Stimulated activated CD8-positive, alpha-beta memory T cell treated with anti-CD3 and anti-CD28 coated beads, Interleukin-4, amount 100 ng/mL, for 24 hours (primary cell): Measurements from ENCODE around the gene CDC14B.

Experiments used
- DNase-seq: peaks from one replicate; pipeline ENCODE4 v3.0.0-alpha.2; 2020; ENCODE audit warnings: low read depth

Gene CDC14B

DNA sequence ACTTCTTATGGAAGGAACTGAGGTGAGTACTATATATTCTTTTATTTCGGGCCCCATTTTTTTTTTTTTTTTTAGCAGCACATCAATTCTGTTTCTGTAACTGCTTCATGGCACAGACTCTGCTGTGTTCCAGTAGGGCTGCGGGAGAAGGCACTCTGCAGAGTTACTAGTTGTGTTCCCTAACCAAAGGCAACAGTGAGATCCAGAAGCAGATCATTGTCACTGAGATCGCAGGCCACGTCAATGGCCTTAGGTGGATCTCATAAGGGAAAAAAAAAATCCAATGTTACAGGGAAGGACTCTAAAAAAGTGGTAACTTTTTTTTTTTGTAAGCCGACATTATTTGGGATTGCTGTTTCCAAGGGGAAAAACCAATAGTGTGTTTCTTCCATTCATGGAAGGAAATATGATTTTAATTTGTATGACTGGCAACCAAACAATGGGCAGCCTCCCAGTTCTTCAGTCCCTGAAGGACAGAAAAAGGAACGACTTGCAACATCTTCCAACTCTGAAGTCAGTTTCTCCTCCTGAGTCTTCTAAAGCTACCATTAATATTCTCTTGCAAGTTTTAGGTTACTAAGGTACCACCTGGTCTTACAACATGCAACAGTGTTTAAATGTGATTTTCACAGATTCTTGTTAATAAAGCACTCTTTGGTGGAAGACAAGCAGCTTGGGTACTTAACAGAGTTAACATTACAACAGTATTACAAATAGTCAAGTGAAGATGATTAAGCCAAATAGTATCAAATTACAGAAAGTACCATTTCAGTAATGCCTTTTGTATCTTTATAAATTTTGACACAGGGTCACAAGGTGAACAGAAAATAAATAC, 116.9 kb downstream of the CDC14B start:
- no peak for DNase-seq

DNA sequence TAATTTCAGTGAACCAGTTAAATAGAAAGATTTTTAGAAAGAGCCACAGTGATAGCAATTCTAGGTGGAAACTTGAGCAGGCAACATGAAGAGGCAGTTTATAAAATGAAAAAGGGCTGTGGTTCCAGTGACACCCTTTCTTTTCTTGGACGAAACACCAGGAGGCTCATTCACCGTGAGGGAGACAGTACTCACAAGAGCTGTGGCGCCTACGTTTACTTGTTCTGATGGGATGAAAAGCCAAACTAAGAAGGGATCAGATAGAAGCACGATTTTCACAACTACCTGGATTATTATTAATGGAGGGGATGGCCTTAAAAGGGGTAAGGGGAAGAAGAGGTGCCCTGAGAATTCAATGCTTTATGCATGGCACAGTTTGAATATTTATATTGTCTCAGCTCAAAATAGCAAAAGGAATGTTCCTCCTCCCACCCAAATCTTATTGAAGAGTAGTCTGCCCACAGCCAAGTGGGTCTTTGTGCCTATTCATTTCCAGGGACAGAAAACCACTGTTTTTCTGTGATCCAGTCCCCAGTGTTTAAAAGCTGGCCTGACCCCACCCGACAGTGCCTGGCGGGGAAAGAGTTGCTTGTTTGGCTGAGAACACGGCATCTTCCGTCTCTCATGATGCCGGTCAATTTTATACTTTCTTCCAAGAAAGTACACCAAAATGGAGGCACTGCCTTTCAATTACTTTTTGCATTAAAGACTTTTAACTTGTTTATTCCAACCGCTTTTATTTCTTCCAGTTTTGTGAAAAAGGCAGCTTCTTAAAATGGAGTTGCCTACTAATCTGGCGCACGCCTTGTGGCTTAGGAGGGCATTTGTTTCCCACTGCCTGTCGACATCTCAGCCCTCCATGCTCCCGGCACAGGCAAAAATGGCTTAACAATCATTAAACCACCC, 117.8 kb downstream of the CDC14B start:
- DNase-seq, result no peak

DNA sequence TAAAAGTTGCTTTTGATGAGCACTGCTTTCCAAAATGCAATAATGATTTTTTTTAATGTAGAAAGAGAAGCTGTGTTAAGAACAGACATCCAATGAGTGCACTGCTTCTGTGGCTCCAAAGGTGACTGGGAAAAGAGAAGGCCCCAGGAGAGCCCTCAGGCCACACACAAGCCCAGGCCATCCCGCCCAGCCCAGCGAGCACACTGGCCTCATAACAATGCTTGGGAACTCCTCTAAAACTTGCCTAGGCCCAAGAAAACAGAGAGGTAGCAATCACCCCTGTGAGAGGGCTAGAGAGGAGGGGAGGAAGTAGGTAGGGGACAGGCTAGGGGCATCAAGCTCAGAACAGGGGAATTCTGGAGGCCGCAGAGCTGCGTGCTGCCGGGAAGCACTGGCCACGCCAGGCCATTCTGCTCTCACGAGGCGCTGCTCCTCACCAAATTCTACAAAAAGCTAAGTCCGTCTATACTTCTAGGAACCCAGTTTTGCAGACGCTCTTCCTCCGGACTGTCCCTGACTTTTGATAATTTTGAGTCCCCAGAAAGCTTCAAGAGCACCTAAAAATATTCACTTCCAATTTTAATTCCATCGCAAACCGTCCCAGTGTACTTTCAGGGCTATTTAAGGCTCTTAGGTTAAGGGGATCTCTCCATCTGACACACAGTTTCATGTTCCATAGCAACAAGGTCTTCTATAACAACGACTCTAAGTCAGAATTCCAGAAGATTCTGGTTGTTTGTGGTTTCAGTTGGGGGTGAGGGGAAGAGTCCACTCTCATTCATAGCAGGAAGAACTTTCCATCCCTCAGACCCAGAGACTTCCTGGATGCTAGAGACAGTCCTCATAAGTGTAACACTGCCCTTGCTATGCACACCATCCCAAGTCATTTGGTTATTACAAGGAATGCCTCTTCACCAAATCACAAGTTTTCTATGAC, 118.7 kb downstream of the CDC14B start:
- no peak for DNase-seq

DNA sequence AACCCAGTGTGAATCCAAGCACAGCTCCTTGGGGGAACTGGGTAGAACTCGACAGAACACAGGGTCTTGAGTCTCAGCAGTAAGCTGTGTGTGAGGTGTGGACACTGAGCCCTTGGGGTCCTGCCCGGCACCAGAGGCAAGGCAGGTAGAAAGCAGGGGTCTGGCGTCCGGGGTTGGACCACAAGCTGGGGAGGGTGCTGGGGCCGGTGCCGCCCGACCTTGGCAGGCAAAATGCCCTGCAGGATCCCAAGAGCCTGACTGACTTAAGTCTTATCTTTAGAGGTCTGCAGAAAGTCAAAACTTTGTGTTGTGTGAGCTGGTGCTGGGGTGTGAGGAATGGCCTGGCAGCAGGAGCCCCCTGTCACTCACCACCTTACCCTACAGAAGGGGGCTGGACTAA, 120.4 kb downstream of the CDC14B start:
- no peak for DNase-seq

DNA sequence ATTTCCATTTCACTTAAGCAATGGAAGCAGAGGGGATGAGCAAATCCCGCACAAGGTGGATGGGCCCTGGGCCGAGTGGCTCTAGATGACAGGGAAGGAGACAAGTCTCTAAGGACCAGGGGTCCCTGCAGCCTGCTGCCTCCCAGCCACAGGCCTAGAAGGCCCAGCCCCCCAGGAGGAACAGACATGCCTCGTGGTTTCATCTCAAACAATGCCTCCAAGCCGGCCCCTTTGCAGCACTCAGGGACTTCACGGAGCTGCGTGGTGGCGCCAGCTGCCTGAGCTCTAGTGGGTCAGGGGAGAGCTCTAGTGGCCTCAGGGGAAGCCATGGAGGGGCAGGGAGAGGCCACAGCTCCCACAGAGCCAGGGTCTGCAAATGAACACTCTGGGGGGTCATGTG, 120.8 kb downstream of the CDC14B start:
- no peak for DNase-seq

DNA sequence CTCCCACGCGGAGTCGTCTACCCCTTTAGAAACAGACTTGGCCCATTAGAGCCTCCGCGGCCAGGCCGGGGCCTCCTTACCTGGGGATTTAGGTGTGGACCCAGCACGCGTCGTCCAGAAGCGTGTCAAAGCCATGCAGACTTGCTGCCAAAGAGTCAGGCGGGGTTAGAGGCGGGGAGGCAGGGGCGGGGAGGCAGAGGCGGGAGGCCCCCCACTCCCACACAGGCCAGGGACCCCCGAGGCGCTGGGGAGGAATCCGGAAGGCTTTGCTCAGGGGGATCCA, 122.6 kb downstream of the CDC14B start:
- no peak for DNase-seq

DNA sequence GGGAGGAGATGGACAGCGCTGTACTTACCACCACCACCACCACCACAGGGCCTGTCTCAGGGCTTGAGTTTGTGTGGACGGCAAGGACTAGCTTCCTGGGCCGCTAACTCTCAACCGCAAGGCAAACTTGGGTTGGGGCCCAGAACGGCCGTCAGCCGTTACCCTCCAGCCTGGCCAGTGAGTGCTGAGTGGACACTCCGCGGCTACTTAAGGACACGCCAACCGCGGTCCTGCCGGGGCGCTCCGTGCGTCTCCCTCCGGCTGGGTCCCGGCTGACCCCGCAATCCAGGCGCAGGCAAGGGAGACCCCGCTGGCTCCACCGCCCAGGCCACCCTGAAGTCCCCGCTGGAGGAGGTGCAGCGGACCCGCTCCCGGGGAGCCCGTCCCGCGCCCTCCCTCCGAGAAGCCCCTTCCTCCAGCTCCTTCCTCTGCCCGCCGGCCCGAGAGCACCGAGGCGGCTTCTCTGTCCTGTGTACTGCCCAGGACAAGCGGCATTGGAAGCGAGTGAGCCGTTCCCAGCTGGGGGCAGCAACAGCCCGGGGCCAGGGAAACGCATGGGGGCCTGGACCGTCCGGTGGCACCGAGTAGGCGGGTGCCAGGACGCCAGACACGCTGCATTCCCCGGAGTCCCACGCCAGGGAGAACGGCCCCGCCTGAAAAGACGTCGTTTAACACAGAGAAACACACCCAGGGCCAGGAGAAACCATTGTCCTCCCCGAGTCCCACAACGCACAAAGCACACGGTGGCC, 123.1 kb downstream of the CDC14B start:
- no peak for DNase-seq

DNA sequence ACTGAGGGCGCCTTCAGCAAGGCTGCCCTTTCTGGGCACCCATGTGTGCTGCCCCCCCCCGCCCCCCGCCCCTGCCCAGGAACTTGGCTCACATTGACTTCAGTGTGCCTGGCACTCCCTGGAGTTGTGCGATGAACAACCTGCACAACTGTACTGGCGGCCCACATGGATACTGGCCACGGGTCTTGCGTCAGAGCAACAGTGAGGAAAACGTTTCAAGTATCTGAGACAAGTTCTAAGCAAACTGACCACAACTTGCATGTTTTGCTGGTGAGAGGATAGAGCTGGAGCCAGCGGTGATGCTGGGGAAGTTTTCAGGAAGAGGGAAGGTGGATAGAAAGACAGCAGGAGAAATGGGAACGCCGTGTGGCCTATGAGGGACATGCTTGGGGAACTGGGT, 124.3 kb downstream of the CDC14B start:
- DNase-seq, result no peak

DNA sequence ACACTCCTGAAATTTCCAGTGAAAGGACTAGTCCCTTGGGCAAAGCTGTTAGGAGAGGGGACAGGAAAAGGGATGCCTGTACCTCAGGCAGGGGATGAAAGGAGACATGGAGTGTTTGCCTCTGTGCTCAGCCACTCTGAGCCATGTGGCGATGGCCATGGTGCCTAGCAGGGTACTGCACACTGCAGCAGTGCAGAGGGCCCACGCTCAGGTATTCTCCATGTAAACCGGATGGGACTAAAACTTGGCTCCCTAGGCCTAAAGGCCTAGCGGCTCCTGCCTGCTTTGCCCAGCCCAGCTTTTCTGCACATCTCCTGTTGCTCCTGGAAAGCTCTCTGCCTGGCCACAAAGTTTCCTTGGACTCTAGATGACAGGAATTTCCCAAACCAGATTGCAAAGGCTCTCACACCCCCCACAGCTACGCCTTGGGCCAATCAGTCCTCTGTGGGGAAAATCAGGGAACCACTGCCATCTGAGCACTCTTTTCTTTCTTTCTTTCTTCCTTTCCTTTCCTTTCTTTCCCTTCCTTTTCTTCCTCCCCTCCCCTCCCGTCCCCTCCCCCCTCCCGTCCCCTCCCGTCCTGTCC, 125.3 kb downstream of the CDC14B start:
- no peak for DNase-seq

DNA sequence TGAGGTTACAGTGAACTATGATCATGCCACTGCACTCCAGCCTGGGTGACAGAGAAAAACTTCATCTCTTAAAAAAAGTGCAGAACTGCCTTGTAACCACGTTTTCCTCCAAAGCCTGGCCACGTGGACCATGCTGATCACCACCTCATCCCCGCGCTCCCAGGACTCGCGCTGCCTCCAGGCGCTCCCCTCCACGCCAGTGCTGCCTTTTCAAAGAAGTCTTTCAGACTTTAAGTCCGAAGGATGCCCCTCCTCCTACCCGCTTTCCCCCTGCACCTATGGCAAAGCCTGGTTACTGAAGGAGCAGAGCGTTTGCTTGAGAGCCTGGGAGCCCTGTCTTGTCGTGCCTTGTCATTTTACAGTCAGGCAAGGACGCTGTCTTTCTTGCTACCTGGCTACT, 125.9 kb downstream of the CDC14B start:
- no peak for DNase-seq

DNA sequence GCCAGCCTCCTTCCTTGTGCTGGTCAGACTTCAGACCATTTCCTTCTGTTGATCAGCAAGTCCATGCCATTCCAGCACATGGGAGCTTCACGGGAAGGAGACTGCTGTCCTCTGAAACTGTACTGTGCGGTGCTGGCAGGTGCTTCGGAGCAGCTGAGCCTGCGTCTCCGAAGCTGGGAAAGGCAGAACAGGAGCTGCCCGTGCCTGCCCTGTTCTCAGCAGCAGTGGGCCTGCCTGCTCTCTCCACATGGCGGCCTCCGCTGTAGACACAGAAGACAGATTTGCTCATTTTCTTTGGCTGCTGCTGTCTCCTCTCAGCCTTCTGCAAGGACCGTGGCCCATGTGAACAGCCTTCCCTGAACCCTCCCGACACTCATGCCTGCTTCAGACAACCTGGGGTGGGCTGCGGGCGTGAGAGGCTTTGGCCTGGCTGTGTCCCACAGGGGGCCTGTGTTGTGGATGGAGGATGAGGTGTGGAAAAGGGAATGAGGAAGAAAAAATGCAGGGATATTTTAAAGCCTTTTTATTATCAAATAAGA, 126.6 kb downstream of the CDC14B start:
- no peak for DNase-seq

DNA sequence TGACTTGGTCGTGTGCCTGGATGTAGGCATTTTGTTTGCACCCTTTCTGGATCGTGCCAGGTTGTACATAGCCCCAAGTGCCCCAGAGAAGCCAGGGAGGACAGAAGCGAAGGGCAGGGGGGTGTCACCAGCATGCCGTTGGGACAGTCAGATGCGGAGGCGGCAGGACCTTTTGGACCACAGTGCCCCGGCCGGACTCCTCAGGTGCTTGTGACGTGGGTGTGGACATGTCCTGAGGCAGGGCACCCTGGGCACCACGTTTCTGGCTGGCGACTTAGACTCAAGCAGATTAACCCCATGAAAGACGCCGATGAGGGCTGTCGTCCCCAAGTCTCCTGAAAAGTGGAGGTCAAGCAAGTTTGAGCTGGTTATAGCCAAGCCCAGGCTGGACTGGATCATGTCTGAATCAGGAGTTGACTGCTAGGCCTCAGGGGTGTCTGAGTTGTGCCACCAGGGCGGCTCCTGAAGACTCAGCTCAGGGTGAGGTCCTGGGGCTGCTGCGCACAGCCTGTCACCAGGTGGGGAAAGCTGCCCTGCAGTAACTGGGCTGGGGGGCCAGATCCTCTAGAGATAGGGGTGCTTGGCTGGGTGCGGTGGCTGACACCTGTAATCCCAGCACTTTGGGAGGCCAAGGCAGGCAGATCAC, 127.6 kb downstream of the CDC14B start:
- DNase-seq, result no peak

DNA sequence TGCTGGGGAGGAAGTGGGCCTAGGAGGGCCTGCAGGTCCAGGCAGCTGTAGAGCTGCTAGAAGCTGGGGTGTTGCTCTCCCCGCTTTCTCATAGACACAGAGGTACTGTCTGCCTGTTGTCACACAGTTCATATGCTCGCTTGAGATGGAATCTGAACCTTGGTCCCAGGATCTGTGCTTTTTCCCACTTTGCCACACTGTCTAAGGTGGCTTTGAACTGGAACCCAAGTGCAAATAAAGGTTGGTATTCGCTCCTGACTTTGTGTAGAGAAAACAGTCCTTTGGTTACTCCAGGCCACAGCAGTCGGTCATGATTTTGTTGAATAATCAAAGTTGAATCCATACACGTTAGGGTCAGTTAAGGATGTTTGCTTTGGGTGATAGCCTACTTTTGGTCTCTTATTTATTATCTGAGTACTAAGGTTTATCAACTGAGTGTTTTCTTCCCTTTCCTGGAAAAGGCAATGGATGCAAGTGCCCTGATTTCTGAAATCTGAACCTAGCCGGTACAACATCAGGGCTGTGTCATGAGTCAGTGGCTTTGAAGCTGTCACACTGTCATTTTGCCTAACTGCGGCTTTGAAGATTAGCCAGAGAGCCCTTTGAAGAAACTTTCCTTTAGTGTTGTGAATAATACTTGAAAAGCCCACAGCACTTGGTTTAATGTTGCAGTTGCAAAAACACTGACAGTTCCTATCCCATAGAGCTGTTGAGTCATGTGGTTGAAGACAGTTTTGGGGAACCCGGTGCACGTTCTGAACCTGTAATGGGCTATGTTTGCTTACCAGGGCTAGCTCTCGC, 128.4 kb downstream of the CDC14B start:
- DNase-seq, result no peak

DNA sequence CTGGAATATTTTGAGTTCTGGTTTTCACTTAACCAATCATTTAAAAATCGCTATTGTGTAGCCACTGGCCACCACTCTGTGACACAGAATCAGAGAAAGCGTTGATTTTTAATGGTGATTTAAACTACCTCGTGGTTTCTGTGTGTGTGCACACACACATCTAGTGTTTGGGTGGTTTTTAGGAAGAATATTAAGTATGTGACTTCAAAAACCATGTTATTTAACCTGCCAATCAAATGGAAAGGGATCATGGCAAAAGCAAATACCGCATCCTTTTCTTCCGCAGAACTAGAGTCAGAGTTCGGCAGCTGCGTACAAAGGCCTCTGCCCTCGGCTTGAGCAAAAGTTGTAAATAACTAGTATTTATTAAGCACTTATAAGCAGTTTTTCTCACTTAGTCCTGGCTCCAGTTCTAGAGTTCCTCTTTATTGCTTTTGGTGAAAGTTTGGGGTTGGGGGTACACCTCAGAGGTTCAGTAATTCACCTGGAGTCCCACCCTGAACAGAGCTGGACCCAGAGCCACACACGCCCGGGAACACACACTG, 129.0 kb downstream of the CDC14B start:
- no peak for DNase-seq

DNA sequence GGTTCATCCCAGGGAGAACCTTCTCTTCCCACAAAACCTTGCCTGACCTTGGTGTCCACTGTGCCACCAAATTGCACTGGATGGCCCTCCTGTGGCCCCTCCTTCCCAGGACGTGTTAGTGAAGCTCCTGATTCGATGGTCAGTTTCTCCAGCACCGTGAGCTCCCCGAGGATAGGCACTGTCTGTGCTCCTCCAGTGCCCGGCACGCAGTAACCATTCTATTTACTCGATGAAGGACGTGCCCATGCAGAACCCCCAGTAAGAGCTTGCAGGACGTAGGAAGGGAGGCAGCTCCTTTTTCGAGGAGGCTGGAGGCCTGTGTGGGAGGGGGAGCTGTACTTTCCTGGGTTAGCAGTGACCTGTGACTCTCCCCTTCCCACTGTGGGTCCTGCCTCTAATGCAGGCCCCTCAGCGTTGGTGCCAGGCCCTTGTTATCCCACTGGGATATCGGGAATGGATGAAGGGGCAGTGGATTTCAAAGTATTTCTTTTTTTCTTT, 130.1 kb downstream of the CDC14B start:
- no peak for DNase-seq

DNA sequence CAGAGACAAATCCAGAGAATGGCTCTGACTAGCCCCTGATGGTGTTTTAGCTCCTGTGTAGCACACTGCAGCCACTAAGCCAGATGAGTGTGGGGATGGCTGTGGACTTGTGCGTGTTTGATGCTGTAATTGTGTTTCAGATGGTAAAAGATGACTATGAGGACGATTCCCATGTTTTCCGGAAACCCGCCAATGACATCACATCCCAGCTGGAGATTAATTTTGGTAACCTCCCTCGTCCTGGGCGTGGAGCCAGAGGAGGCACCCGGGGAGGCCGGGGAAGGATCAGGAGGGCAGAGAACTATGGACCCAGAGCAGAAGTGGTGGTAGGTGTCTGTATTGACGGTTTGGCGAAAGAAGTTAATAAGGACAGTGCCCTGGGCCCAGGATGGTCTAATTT, 131.7 kb downstream of the CDC14B start:
- no peak for DNase-seq

DNA sequence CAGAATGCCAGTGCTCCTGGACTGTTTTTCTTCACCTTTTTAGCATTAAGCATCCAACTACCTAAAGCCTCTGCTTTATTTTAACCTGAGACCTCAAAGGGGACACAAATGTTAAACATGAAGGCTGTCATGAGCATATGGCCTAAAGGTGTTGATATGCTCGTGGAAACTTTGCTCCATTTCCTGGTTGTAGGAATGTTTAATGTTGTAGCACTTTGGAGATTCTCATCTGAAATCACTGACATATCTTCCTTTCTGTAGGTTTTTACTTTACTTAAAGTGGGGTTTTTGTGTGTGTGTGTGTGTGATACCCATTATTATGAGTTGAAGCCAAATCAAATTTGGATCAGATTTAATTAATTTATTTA, 132.6 kb downstream of the CDC14B start:
- DNase-seq, result no peak

DNA sequence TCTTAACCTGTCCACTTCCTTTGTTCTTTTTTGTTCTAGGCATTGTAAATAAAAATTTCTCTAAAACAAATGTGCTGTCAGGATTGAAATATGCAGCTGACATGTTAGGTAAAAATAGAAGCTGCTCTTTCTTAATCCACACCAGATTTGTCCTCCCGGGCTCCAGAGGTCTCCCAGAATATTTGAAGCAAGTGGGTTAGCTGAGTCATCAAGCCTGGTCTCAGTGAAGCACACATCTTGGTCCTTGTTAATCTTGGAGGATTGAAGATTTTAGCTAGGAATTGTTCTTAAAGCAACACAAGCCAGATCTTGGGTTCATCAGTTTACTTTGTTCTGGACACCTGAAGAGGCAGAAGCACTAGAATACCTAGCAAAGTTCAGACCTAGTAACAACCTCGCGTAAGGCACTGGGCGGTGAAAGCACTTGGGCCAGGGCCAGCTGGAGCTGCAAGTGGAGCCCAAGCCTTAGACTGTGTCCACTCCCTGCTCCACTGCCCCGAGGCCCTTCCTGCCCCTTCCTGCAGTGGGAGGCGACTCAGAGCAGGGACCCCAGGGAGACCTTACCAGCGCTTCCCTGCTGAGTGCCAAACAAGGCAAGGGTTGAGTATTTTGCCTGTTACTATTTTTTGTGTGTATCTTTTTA, 133.1 kb downstream of the CDC14B start:
- DNase-seq, result no peak

DNA sequence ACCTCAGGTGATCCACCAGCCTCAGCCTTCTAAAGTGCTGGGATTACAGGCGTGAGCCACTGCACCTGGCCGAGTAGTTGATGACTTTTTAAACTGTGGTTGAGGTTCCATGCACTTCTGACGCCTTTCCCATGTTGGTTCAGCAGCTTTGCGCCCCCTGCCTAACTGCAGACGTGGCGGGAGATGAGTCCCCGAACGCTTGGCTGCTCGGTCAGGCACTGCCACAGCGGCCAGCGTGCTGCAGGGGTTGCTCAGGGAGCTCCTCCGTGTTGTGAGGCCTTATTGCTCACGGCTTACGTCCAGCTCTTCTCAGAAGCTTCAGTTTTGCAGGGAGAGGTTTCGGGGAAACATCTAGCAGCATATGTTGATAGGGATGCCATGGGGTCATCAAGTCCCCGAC, 134.4 kb downstream of the CDC14B start:
- DNase-seq, result no peak
